ACHN (cell line): Measurements from ENCODE around the gene SLC6A11.

ENCODE experiments used
- DNase-seq: peaks from one replicate; pipeline ENCODE4 v3.0.0-alpha.2; 2015
- in situ Hi-C: cut with HindIII; loops from 2 replicates; pipeline ENCODE4 v1.10.0; 2017; ENCODE audit warnings: low sequenced_read_pairs, low pct_ligation_motif_present, low pct_unique_long_range_greater_than_20kb

The SLC6A11 gene

GRCh38 chr3:10824468-10824867 is 8.4 kb downstream of the SLC6A11 start:
- no peak for DNase-seq
- in situ Hi-C loops = no loop called here

- in situ Hi-C loops = no loop called here
These were observed 17.9 kb downstream of the SLC6A11 start for GRCh38 chr3:10833855-10834414.

DNA sequence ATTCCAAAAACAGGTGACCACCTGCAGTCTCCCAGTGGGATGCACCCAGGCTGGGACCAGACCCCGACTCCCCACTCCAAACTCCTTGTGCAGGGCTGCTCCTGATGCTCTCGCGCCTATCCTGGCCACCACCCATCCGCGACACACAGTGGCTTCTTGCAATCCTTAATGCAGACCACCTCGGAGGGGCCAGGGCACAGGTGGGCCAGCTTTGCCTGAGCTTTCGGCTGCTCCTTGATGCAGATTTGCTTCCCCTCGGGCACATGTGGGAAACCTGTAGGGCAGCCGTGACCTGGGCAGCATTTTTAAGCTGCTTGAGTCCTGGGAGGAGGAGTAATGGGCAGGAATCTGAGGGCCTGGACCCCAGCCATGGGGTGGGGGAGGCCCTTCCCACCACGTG is 18.9 kb downstream of the SLC6A11 start:
- DNase-seq = no peak
- in situ Hi-C loops = no loop called here

More at GRCh38 chr3:10833855-10834414, 17.9 kb downstream of the SLC6A11 start:
- DNase-seq = no peak

DNA sequence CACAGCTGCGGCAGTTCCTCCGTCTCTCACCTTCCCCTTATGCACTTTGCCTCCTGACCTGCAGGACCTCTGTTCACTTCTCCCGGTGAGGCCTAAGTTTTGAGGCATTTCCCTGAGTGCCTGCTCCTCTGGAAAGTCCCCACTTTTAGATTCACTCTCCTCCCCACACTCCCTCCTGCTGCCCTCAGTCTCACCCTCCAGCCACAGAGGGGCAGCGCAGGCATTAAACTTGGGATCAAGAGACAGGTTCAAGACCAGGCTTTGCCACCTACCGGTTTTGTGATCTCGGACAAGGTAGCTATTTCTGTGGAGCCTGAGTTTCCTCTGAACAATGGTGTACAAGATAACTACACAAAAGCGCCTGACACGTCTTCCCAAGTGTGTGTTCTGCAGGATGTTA is 19.4 kb downstream of the SLC6A11 start:
- in situ Hi-C loops = no loop called here
- DNase-seq = no peak

GRCh38 chr3:10836676-10837075 is 20.6 kb downstream of the SLC6A11 start:
- in situ Hi-C loops = no loop called here
- no peak for DNase-seq

DNA sequence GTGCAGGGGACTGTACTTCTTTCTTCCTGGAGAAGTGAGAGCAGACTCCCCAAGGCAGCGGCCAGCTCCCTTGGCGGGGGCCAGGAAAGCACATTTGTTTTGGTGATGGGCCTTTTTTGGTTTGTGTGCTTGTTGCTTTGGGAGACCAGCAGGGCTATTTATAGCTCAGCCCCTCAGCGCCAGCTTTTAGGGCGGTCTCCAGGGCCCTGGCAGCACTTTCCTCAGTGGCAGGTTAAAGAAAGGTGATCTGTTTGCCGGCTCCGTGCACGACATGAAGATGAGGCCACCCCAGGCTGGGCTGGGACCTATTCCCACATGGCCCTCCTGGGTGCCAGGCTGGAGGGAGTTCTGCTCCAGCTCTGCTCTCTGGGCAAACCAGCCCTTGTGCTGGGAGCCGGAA is 21.8 kb downstream of the SLC6A11 start:
- DNase-seq = no peak
- in situ Hi-C loops = no loop called here

- DNase-seq = no peak
- in situ Hi-C loops = no loop called here
These were observed 23.1 kb downstream of the SLC6A11 start for GRCh38 chr3:10839167-10839566.

GRCh38 chr3:10841100-10841499 is 25.1 kb downstream of the SLC6A11 start:
- DNase-seq = no peak
- in situ Hi-C loops = no loop called here

GRCh38 chr3:10843378-10843777 is 27.4 kb downstream of the SLC6A11 start:
- in situ Hi-C loops = no loop called here
- no peak for DNase-seq

DNA sequence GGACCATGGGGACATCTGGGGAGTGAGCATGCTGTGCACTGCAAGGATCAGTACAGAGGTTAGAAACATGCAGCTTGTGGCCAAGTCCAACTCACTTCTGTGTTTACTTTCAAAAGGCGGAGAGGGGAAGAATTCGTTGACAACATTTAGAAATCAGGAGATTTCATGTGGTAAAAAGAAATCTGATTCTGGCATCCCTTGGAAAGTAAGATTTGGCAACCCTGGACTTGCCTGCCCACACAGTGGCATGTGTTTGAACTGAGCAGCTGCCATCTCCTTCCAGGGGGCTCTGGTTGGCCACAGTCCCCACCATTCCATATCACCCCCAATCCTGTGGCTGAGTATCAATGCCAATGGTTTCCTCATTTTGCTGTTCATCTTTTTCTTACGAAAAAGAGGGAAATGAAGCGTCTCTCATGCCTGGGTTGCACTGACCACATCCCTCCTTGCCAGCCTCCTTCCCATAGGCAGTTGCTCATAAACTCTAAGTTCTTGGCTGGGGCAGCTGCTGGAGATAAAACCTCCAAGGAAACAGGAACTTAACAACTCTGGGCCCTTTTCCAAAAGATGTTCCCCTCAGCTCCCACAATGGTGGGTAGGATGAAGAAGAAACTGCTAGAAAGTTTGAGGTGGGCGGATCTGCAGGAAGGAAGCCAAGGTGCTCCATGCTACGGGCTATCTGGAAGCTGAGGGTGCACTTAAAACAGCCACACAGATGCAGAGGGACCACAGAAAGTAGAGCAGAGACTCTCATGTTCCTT is 29.2 kb downstream of the SLC6A11 start:
- no peak for DNase-seq

DNA sequence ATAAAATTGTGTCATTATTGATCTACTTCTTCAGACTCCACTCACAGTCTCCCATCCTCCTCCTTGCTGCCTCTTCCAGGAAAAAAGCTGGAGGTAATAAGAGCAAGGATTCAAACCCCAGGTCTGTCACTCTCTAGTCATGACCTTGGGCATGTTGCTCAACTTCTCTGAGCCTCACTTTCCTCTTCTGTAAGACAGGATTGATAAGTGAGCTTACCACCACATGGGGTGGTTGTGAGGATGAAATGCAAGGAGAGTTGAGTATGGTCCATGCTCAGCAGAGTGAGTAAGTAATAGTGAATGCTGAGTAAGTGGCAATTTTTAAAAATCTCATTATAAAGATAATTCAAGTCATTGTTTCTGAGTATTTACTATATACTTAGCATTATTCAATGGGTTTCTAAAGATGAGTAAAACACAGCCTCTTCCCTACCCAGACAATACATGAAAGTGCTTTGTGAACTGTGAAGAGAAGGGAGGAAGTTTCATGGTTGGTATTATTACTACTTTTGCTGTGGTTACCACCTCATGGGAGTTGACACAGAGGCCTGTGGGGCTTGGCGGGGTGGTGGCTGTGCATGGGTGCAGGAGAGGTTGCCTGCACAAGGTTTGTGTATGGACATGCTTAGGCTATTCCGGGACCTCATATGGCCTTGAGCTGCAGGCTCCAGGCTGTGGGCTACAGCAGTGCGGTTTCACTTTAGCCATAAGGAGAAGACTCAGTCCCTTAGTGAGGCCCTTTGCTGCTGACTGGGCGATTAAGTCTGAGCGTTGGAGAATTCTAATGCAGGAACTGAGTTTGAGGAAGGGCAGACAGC is 30.0 kb downstream of the SLC6A11 start:
- in situ Hi-C loops = no loop called here
- DNase-seq = no peak

More for the DNA sequence above, 29.2 kb downstream of the SLC6A11 start:
- in situ Hi-C loops = no loop called here

GRCh38 chr3:10846657-10846975 is 30.6 kb downstream of the SLC6A11 start:
- in situ Hi-C loops = no loop called here
- no peak for DNase-seq

DNA sequence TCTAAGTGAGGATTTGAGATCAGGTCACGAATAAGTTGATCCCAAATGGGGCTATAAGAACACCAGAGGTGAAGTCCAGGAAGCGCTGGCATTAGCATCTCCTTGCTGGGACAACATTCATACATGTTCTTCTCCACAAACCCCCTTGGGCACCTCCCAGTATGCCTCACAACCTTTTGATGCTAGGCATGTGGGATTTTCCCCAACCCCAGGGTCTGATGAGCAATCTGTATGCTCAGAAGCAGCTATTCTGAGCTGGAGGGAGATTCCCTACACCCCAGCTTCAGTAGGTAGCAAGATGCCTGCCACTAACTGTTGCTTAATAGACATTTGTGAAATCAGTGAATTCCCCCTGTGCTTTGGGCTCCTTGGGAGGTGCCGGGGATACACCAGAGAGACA is 32.2 kb downstream of the SLC6A11 start:
- in situ Hi-C loops = no loop called here
- no peak for DNase-seq

DNA sequence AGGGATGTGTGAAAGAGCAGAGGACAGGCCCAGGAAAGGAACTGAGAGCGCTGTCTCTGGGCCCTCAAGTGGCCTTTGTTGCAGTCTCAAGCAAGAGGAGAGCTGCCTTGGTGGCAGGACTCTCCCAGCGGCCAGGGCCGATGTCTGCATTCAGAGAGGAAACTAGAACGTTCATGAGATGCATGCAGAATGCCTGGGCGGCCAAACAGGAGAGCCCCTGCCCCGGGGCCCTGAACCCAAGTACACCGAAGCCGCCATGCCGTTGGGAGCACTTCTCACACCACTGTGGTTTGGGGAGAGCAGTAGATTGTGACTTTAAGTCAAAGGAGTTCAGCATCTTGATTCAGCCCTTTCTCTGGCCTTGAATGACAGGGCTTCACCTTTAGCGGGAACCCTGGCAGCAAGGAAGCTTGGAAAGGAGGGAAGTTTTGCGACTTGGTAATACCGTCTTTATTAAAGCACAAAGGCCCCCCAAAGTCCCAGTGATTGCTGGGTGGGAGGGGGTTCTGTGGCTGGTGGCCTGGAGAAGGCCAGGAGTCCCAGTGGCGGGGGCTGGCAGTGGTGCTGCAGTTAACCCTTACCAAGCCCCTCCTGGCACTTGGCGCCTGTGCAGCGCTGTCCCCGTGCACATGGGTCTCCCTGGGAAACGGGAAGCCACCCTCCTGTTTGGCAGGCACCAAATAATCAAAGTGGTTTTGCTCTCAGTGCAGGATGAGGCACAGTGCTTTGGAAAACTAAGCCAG is 36.2 kb downstream of the SLC6A11 start:
- in situ Hi-C loops = no loop called here

GRCh38 chr3:10855083-10855870 is 39.2 kb downstream of the SLC6A11 start:
- in situ Hi-C loops = no loop called here
- no peak for DNase-seq

More for the DNA sequence above, 36.2 kb downstream of the SLC6A11 start:
- DNase-seq = no peak

DNA sequence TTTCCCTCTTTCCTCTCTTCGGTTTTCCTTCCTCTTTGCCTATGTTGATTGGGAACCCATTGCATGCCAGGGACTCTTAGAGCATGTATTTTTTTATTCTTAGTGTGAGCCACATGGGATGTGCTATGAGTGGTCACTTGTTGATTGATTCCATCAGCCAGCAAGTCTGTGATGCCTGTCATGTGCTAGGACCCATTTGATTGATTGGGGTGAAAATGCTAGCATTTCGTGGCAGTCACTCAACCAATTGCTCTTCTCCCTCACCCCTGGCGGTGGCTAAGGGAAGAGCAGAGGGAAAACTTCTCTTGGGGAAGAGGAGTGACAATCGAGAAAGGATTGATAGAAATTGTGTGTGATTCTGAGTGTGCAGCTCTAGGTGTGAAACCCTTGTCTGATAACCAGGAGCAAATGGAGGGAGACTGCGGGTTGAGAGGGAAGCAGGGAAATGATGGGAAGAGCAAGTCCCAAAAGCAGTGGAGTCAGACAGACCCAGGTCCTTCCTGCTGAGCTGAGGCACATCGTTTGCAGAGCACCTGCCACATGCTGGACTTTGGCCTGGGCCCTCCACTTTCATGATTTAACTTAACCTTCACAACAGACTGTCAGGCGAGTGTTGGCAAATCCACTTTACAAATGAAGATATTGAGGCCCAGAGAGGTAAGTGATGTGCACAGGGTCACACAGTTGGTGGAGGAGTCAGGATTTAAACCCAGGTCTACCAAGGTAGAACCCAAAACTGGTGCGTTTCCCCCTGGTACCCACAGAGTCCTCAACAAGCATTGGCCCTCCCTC is 40.0 kb downstream of the SLC6A11 start:
- no peak for DNase-seq

DNA sequence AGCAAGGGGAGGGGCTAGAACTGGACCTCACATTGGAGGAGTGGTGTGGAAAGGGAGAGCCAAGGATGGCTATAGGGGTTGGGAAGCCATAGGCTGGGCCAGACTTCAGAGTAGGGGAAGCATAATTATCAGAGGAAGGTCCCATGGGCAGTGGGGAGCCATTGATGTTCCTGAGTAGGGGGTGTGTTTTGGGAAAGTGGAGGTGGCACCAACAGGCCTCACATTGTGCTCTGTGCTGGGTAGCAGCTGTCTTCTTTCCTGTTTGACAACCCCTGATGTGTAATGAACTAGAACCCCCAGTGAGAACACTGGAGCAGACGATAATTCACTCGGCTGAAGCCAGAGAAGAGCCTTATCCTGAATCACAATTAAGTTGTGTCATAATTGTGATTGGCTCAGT is 41.2 kb downstream of the SLC6A11 start:
- no peak for DNase-seq
- in situ Hi-C loops = no loop called here

More for the DNA sequence above, 40.0 kb downstream of the SLC6A11 start:
- in situ Hi-C loops = no loop called here

GRCh38 chr3:10858091-10858490 is 42.1 kb downstream of the SLC6A11 start:
- in situ Hi-C loops = no loop called here
- no peak for DNase-seq
